ENCODE data around the gene OGDH. TPM values are rescaled to one million over a fixed set of nuclear protein-coding genes. Genes with fewer than 3 reads are reported as not detected.

The OGDH gene
- total and polyA plus RNA-seq, 2 experiments from 2014 or later, result 13.5 to 76.9 TPM

DNA sequence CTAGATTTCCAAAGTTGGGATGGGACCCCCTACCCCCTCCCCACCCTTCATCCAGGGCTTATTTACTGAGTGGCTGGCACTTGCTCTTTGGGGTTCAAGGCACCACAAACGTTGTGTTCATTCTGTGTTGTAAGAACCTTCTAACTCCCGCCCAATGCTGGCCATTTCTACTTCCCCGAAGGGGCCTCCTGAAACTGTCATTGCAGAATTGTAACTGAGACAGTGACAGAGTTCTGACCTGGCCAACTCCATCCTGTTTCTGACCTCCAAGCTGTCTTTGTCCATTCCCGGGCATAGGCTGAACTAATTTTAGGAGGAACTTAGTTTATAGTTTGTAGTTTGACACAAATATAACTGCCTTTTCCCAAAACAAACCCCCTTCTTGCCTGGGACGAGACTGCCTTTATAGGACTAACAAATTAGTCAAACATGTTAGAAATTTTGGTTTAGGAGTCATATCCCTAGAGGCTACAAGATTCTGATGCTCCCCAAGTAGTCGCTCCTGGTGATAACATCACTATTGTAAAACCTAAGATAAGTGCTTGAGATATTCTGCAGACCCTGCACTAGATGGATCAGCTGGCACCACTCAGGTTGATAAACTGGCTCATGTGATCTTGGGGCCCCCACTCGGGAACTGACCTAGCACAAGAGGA, 107.4 kb downstream of the OGDH start:
- H3K27me3 Mint-ChIP-seq (ENCODE audit: insufficient read depth, low read depth, poor library complexity), result peaks cover 13% of the 10 kb centered on the region
- TF ChIP-seq JUNB (IDR thresholded peaks at IDR 0.05; ENCODE audit: unreplicated experiment), result no peak
- TF ChIP-seq EZH2 (IDR thresholded peaks at IDR 0.05; ENCODE audit: low read depth, unreplicated experiment), result no peak
- no peak for TF ChIP-seq POLR2AphosphoS5 (IDR thresholded peaks at IDR 0.05; ENCODE audit: low read depth)
- TF ChIP-seq ZNF331 (CRISPR knock-in tag; IDR thresholded peaks at IDR 0.05; ENCODE audit: low read depth), result no peak
- no peak for TF ChIP-seq STAT1 (IDR thresholded peaks at IDR 0.05; ENCODE audit: unreplicated experiment)
- TF ChIP-seq, protein P1, sequence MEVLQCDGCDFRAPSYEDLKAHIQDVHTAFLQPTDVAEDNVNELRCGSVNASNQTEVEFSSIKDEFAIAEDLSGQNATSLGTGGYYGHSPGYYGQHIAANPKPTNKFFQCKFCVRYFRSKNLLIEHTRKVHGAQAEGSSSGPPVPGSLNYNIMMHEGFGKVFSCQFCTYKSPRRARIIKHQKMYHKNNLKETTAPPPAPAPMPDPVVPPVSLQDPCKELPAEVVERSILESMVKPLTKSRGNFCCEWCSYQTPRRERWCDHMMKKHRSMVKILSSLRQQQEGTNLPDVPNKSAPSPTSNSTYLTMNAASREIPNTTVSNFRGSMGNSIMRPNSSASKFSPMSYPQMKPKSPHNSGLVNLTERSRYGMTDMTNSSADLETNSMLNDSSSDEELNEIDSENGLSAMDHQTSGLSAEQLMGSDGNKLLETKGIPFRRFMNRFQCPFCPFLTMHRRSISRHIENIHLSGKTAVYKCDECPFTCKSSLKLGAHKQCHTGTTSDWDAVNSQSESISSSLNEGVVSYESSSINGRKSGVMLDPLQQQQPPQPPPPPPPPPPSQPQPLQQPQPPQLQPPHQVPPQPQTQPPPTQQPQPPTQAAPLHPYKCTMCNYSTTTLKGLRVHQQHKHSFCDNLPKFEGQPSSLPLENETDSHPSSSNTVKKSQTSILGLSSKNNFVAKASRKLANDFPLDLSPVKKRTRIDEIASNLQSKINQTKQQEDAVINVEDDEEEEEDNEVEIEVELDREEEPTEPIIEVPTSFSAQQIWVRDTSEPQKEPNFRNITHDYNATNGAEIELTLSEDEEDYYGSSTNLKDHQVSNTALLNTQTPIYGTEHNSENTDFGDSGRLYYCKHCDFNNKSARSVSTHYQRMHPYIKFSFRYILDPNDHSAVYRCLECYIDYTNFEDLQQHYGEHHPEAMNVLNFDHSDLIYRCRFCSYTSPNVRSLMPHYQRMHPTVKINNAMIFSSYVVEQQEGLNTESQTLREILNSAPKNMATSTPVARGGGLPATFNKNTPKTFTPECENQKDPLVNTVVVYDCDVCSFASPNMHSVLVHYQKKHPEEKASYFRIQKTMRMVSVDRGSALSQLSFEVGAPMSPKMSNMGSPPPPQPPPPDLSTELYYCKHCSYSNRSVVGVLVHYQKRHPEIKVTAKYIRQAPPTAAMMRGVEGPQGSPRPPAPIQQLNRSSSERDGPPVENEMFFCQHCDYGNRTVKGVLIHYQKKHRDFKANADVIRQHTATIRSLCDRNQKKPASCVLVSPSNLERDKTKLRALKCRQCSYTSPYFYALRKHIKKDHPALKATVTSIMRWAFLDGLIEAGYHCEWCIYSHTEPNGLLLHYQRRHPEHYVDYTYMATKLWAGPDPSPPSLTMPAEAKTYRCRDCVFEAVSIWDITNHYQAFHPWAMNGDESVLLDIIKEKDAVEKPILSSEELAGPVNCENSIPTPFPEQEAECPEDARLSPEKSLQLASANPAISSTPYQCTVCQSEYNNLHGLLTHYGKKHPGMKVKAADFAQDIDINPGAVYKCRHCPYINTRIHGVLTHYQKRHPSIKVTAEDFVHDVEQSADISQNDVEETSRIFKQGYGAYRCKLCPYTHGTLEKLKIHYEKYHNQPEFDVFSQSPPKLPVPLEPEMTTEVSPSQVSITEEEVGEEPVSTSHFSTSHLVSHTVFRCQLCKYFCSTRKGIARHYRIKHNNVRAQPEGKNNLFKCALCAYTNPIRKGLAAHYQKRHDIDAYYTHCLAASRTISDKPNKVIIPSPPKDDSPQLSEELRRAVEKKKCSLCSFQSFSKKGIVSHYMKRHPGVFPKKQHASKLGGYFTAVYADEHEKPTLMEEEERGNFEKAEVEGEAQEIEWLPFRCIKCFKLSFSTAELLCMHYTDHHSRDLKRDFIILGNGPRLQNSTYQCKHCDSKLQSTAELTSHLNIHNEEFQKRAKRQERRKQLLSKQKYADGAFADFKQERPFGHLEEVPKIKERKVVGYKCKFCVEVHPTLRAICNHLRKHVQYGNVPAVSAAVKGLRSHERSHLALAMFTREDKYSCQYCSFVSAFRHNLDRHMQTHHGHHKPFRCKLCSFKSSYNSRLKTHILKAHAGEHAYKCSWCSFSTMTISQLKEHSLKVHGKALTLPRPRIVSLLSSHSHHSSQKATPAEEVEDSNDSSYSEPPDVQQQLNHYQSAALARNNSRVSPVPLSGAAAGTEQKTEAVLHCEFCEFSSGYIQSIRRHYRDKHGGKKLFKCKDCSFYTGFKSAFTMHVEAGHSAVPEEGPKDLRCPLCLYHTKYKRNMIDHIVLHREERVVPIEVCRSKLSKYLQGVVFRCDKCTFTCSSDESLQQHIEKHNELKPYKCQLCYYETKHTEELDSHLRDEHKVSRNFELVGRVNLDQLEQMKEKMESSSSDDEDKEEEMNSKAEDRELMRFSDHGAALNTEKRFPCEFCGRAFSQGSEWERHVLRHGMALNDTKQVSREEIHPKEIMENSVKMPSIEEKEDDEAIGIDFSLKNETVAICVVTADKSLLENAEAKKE (CRISPR knock-in tag; IDR thresholded peaks at IDR 0.05), result no peak
- TF ChIP-seq, protein P2, sequence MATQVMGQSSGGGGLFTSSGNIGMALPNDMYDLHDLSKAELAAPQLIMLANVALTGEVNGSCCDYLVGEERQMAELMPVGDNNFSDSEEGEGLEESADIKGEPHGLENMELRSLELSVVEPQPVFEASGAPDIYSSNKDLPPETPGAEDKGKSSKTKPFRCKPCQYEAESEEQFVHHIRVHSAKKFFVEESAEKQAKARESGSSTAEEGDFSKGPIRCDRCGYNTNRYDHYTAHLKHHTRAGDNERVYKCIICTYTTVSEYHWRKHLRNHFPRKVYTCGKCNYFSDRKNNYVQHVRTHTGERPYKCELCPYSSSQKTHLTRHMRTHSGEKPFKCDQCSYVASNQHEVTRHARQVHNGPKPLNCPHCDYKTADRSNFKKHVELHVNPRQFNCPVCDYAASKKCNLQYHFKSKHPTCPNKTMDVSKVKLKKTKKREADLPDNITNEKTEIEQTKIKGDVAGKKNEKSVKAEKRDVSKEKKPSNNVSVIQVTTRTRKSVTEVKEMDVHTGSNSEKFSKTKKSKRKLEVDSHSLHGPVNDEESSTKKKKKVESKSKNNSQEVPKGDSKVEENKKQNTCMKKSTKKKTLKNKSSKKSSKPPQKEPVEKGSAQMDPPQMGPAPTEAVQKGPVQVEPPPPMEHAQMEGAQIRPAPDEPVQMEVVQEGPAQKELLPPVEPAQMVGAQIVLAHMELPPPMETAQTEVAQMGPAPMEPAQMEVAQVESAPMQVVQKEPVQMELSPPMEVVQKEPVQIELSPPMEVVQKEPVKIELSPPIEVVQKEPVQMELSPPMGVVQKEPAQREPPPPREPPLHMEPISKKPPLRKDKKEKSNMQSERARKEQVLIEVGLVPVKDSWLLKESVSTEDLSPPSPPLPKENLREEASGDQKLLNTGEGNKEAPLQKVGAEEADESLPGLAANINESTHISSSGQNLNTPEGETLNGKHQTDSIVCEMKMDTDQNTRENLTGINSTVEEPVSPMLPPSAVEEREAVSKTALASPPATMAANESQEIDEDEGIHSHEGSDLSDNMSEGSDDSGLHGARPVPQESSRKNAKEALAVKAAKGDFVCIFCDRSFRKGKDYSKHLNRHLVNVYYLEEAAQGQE (IDR thresholded peaks at IDR 0.05; ENCODE audit: unreplicated experiment), result no peak
- TF ChIP-seq, protein P3, sequence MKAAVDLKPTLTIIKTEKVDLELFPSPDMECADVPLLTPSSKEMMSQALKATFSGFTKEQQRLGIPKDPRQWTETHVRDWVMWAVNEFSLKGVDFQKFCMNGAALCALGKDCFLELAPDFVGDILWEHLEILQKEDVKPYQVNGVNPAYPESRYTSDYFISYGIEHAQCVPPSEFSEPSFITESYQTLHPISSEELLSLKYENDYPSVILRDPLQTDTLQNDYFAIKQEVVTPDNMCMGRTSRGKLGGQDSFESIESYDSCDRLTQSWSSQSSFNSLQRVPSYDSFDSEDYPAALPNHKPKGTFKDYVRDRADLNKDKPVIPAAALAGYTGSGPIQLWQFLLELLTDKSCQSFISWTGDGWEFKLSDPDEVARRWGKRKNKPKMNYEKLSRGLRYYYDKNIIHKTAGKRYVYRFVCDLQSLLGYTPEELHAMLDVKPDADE (IDR thresholded peaks at IDR 0.05), result no peak
- no peak for TF ChIP-seq EZH2phosphoT487 (IDR thresholded peaks at IDR 0.05; ENCODE audit: unreplicated experiment)
- no peak for TF ChIP-seq ZNF114 (CRISPR knock-in tag; IDR thresholded peaks at IDR 0.05)
- no peak for TF ChIP-seq NANOG (IDR thresholded peaks at IDR 0.05; ENCODE audit: borderline replicate concordance)
- TF ChIP-seq CREB1 (CRISPR knock-in tag; IDR thresholded peaks at IDR 0.05; ENCODE audit: low read depth), result no peak
- TF ChIP-seq, protein P4, sequence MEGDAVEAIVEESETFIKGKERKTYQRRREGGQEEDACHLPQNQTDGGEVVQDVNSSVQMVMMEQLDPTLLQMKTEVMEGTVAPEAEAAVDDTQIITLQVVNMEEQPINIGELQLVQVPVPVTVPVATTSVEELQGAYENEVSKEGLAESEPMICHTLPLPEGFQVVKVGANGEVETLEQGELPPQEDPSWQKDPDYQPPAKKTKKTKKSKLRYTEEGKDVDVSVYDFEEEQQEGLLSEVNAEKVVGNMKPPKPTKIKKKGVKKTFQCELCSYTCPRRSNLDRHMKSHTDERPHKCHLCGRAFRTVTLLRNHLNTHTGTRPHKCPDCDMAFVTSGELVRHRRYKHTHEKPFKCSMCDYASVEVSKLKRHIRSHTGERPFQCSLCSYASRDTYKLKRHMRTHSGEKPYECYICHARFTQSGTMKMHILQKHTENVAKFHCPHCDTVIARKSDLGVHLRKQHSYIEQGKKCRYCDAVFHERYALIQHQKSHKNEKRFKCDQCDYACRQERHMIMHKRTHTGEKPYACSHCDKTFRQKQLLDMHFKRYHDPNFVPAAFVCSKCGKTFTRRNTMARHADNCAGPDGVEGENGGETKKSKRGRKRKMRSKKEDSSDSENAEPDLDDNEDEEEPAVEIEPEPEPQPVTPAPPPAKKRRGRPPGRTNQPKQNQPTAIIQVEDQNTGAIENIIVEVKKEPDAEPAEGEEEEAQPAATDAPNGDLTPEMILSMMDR (conservative IDR thresholded peaks at IDR 0.05; ENCODE audit: low read depth in 2 of 2), result no peak
- Histone ChIP-seq H3K4me2 (no peak overlapping the region), H3K4me3 (no peak overlapping the region), H3K36me3 (ENCODE audit: insufficient read depth) (no peaks in the 10 kb centered on the region), H3K4me1 (ENCODE audit: insufficient read depth) (no peaks in the 10 kb centered on the region), H3F3A (replicated peaks; ENCODE audit: low read depth) (no peaks in the 10 kb centered on the region), H3K9me2 (ENCODE audit: insufficient read depth) (no peaks in the 10 kb centered on the region), H3K27ac (ENCODE audit: low read depth) (no peak overlapping the region), H4K20me1 (replicated peaks; ENCODE audit: insufficient read depth) (no peaks in the 10 kb centered on the region; the same call in 1 of the 2 replicates), H3K27me3 (ENCODE audit: insufficient read depth) (no peaks in the 10 kb centered on the region), H3K79me2 (replicated peaks; ENCODE audit: insufficient read depth) (no peaks in the 10 kb centered on the region), H2AFZ (no peak overlapping the region)
- DNase-seq (ENCODE audit: low spot score) (no peak), ATAC-seq (no peak)
- H3K36me3 Mint-ChIP-seq (ENCODE audit: low read depth), result peaks cover 3% of the 10 kb centered on the region; the same call in 1 of the 3 replicates
- H3K4me3 Mint-ChIP-seq, result no peak overlapping the region
- H3K27ac Mint-ChIP-seq, result no peak overlapping the region
- H3K9me3 Mint-ChIP-seq, result no peaks in the 10 kb centered on the region; the same call in 1 of the 3 replicates
- H3K4me1 Mint-ChIP-seq, result peaks cover 3% of the 10 kb centered on the region; the same call in 2 of the 3 replicates

All from GM23338 (cell line).